ENCODE data around the gene APOF. TPM values are rescaled to one million over a fixed set of nuclear protein-coding genes. Genes with fewer than 3 reads are reported as not detected.

The APOF gene
- total and polyA plus RNA-seq, 2 of the 13 experiments (the other 11 are each of a cell fraction or from before 2014, with no cell fraction given): 3.3 to 23.9 TPM

DNA sequence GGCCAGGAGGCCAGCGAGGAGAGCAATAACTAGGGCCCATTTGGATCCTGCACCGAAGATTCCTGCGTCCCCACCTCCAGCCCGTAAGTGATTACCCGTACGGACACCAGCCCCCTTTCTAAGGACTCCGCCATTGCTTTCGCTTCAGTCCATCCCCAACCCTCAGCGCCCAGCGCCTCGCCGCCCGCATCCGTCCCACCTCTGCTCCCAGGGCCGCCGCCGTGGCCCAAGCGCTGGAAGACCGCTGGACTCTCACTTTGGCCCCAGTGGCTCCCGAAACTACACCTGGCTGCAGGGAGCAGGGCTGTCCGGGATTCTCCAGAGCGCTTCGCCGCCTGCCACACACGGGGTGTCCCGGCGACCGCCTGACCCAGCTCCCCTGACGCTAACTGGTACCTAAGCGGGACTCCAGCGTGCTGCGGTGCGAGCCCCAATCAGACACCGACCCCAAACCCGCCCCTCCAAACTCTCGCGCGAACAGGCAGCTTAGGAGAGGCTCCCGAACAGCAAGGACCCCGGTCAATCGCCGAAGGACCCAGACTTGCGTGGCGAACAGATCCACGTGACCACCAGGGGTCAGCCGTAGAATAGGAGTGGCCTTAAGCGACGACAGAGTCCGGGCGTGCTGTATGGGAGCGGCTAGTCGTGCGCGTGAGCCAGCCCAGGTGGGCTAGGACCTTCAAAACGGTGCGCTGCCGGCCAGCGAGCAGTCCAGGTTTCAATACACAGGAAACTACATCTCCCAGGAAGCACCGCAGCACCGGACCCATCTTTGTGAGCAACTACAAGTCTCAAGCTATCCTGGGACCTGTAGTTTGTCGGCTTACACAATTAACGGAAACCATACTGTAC lies 46.8 kb downstream of the APOF start, which contains the start of gene CNPY2 (continued):
- TF ChIP-seq, protein P1, sequence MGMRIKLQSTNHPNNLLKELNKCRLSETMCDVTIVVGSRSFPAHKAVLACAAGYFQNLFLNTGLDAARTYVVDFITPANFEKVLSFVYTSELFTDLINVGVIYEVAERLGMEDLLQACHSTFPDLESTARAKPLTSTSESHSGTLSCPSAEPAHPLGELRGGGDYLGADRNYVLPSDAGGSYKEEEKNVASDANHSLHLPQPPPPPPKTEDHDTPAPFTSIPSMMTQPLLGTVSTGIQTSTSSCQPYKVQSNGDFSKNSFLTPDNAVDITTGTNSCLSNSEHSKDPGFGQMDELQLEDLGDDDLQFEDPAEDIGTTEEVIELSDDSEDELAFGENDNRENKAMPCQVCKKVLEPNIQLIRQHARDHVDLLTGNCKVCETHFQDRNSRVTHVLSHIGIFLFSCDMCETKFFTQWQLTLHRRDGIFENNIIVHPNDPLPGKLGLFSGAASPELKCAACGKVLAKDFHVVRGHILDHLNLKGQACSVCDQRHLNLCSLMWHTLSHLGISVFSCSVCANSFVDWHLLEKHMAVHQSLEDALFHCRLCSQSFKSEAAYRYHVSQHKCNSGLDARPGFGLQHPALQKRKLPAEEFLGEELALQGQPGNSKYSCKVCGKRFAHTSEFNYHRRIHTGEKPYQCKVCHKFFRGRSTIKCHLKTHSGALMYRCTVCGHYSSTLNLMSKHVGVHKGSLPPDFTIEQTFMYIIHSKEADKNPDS (CRISPR knock-in tag; IDR thresholded peaks at IDR 0.05): no peak
- TF ChIP-seq SRSF4 (IDR thresholded peaks at IDR 0.05; ENCODE audit: low read depth, low read length, poor library complexity, severe bottlenecking): no peak
- TF ChIP-seq NFE2L2 (IDR thresholded peaks at IDR 0.05; ENCODE audit: low read length): no peak
- TF ChIP-seq HNRNPLL (IDR thresholded peaks at IDR 0.05; ENCODE audit: low read depth, low read length, poor library complexity, severe bottlenecking): peak; percentile 98
- no peak for TF ChIP-seq ZNF530 (CRISPR knock-in tag; IDR thresholded peaks at IDR 0.05; ENCODE audit: low read depth)
- no peak for TF ChIP-seq SYNCRIP (IDR thresholded peaks at IDR 0.05; ENCODE audit: insufficient read depth, low read depth, low read length)
- TF ChIP-seq, protein P2, sequence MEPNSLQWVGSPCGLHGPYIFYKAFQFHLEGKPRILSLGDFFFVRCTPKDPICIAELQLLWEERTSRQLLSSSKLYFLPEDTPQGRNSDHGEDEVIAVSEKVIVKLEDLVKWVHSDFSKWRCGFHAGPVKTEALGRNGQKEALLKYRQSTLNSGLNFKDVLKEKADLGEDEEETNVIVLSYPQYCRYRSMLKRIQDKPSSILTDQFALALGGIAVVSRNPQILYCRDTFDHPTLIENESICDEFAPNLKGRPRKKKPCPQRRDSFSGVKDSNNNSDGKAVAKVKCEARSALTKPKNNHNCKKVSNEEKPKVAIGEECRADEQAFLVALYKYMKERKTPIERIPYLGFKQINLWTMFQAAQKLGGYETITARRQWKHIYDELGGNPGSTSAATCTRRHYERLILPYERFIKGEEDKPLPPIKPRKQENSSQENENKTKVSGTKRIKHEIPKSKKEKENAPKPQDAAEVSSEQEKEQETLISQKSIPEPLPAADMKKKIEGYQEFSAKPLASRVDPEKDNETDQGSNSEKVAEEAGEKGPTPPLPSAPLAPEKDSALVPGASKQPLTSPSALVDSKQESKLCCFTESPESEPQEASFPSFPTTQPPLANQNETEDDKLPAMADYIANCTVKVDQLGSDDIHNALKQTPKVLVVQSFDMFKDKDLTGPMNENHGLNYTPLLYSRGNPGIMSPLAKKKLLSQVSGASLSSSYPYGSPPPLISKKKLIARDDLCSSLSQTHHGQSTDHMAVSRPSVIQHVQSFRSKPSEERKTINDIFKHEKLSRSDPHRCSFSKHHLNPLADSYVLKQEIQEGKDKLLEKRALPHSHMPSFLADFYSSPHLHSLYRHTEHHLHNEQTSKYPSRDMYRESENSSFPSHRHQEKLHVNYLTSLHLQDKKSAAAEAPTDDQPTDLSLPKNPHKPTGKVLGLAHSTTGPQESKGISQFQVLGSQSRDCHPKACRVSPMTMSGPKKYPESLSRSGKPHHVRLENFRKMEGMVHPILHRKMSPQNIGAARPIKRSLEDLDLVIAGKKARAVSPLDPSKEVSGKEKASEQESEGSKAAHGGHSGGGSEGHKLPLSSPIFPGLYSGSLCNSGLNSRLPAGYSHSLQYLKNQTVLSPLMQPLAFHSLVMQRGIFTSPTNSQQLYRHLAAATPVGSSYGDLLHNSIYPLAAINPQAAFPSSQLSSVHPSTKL (CRISPR knock-in tag; IDR thresholded peaks at IDR 0.05): peak; percentile 65; the same call in 1 of the 2 replicates
- no peak for TF ChIP-seq ZNF234 (CRISPR knock-in tag; conservative IDR thresholded peaks at IDR 0.05)
- TF ChIP-seq, protein P3, sequence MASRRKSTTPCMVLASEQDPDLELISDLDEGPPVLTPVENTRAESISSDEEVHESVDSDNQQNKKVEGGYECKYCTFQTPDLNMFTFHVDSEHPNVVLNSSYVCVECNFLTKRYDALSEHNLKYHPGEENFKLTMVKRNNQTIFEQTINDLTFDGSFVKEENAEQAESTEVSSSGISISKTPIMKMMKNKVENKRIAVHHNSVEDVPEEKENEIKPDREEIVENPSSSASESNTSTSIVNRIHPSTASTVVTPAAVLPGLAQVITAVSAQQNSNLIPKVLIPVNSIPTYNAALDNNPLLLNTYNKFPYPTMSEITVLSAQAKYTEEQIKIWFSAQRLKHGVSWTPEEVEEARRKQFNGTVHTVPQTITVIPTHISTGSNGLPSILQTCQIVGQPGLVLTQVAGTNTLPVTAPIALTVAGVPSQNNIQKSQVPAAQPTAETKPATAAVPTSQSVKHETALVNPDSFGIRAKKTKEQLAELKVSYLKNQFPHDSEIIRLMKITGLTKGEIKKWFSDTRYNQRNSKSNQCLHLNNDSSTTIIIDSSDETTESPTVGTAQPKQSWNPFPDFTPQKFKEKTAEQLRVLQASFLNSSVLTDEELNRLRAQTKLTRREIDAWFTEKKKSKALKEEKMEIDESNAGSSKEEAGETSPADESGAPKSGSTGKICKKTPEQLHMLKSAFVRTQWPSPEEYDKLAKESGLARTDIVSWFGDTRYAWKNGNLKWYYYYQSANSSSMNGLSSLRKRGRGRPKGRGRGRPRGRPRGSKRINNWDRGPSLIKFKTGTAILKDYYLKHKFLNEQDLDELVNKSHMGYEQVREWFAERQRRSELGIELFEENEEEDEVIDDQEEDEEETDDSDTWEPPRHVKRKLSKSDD (CRISPR knock-in tag; IDR thresholded peaks at IDR 0.05; ENCODE audit: low read depth): peak; percentile 20; the same call in 1 of the 2 replicates
- TF ChIP-seq POGZ (CRISPR knock-in tag; IDR thresholded peaks at IDR 0.05): peak; percentile 70; the same call in 1 of the 2 replicates
- TF ChIP-seq ZMYM2 (CRISPR knock-in tag; IDR thresholded peaks at IDR 0.05): no peak; the same call in 1 of the 2 replicates
- TF ChIP-seq, protein P4, sequence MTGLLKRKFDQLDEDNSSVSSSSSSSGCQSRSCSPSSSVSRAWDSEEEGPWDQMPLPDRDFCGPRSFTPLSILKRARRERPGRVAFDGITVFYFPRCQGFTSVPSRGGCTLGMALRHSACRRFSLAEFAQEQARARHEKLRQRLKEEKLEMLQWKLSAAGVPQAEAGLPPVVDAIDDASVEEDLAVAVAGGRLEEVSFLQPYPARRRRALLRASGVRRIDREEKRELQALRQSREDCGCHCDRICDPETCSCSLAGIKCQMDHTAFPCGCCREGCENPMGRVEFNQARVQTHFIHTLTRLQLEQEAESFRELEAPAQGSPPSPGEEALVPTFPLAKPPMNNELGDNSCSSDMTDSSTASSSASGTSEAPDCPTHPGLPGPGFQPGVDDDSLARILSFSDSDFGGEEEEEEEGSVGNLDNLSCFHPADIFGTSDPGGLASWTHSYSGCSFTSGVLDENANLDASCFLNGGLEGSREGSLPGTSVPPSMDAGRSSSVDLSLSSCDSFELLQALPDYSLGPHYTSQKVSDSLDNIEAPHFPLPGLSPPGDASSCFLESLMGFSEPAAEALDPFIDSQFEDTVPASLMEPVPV (CRISPR knock-in tag; IDR thresholded peaks at IDR 0.05): peak; percentile 80; the same call in 1 of the 2 replicates
- no peak for TF ChIP-seq KAT2B (IDR thresholded peaks at IDR 0.05; ENCODE audit: borderline replicate concordance, low read depth, low read length)
- peak; percentile 60 for TF ChIP-seq HNRNPK (IDR thresholded peaks at IDR 0.05; ENCODE audit: low read depth, low read length, poor library complexity, severe bottlenecking)
- no peak for TF ChIP-seq ZFP82 (CRISPR knock-in tag; IDR thresholded peaks at IDR 0.05; ENCODE audit: borderline replicate concordance)
- TF ChIP-seq TRIM24 (CRISPR knock-in tag; IDR thresholded peaks at IDR 0.05): no peak
- TF ChIP-seq, protein P5, sequence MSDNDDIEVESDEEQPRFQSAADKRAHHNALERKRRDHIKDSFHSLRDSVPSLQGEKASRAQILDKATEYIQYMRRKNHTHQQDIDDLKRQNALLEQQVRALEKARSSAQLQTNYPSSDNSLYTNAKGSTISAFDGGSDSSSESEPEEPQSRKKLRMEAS (IDR thresholded peaks at IDR 0.05): peak; percentile 91
